OCI-LY7 (cell line): ENCODE data around the gene AOX1. TPM values are rescaled to one million over a fixed set of nuclear protein-coding genes. Genes with fewer than 3 reads are reported as not detected.

Source experiments
- BruUV-seq: library from RNA; stranded (reverse); fragments of 400-500 nt; replicated peaks from 2 replicates; lab custom pipeline; 2021; lab: Mats Ljungman, UMichigan
- CTCF ChIA-PET: fragments of 300-600 bp; sonication (Branson Sonifier 250); formaldehyde crosslinking; loops from one replicate; lab custom pipeline; 2022; ENCODE audit warnings: antibody characterized with exemption; ENCODE audit not compliant: unreplicated experiment; lab: Charles Lee
- POLR2A ChIA-PET: fragments of 300-600 bp; sonication (Branson Sonifier 250); formaldehyde crosslinking; loops from one replicate; lab custom pipeline; 2022; ENCODE audit warnings: antibody characterized with exemption; lab: Charles Lee
- DNase-seq: peaks from one replicate; pipeline ENCODE4 v3.0.0-alpha.2; 2015; ENCODE audit warnings: low spot score
- H2AFZ ChIP-seq: fragments of 200-600 bp; sonication (generic), shearing (Covaris generic); 2 replicates; pipeline ENCODE4 v1.6.1; 2014; ENCODE audit warnings: mild to moderate bottlenecking, antibody characterized with exemption, low read length, moderate library complexity
- H3K27ac ChIP-seq: fragments of 200-600 bp; sonication (generic); 2 replicates; pipeline ENCODE4 v1.5.1; 2014; ENCODE audit warnings: mixed run types, low read depth, mild to moderate bottlenecking, moderate library complexity, low read length, inconsistent platforms; ENCODE audit not compliant: poor library complexity, severe bottlenecking
- H3K36me3 ChIP-seq: fragments of 200-600 bp; sonication (generic); 2 replicates; pipeline ENCODE4 v1.6.1; 2014; ENCODE audit warnings: mild to moderate bottlenecking, antibody characterized with exemption, low read length, moderate library complexity, mixed read lengths; ENCODE audit not compliant: insufficient read depth
- H3K4me1 ChIP-seq: fragments of 200-600 bp; sonication (generic); 2 replicates; pipeline ENCODE4 v1.5.1; 2014; ENCODE audit warnings: mild to moderate bottlenecking, low read length; ENCODE audit not compliant: insufficient read depth, poor library complexity, severe bottlenecking
- H3K4me2 ChIP-seq: fragments of 200-600 bp; sonication (generic); 2 replicates; pipeline ENCODE4 v1.6.1; 2014; ENCODE audit warnings: mild to moderate bottlenecking, low read length
- H3K4me3 ChIP-seq: fragments of 200-600 bp; sonication (generic); 2 replicates; pipeline ENCODE4 v1.5.1; 2014; ENCODE audit warnings: mild to moderate bottlenecking, low read depth, low read length; ENCODE audit not compliant: poor library complexity, severe bottlenecking
- H3K79me2 ChIP-seq: fragments of 200-600 bp; sonication (generic); 2 replicates; pipeline ENCODE4 v1.6.1; 2016; ENCODE audit warnings: low read depth, mild to moderate bottlenecking, low read length, moderate library complexity, mixed read lengths; ENCODE audit not compliant: insufficient read depth
- H3K9me2 ChIP-seq: fragments of 200-600 bp; sonication (generic); 2 replicates; pipeline ENCODE4 v1.6.1; 2016; ENCODE audit warnings: mild to moderate bottlenecking, low read length, mixed read lengths; ENCODE audit not compliant: insufficient read depth
- H3K9me3 ChIP-seq: fragments of 200-600 bp; sonication (generic); 2 replicates; pipeline ENCODE4 v1.6.1; 2014; ENCODE audit warnings: mild to moderate bottlenecking, mixed run types, low read length, mixed read lengths
- H4K20me1 ChIP-seq: fragments of 200-600 bp; sonication (generic); 2 replicates; pipeline ENCODE4 v1.6.1; 2014; ENCODE audit warnings: mild to moderate bottlenecking, antibody characterized with exemption, low read length, moderate library complexity, mixed read lengths; ENCODE audit not compliant: insufficient read depth
- CTCF ChIP-seq: fragments of 200-600 bp; sonication (generic); conservative IDR thresholded peaks from 2 replicates; pipeline ENCODE4 v1.5.1; 2014; ENCODE audit warnings: mild to moderate bottlenecking, antibody characterized with exemption, low read length, moderate library complexity, mixed read lengths
- EZH2phosphoT487 ChIP-seq: fragments of 200-600 bp; sonication (generic); IDR thresholded peaks from 2 replicates; pipeline ENCODE4 v1.6.1; 2018; ENCODE audit warnings: low read depth, borderline replicate concordance, mild to moderate bottlenecking, mixed run types, antibody characterized with exemption, low read length, moderate library complexity, mixed read lengths
- intact Hi-C: fragments of 100-400 bp; cut with micrococcal nuclease; formaldehyde crosslinking; loops from one replicate; pipeline ENCODE4 v1.10.0; 2022; ENCODE audit not compliant: unreplicated experiment
- total RNA-seq, 2 experiments: library from RNA; depleted of rRNA in 1 of 2; stranded (reverse); fragments of >200 nt in 1 of 2; shearing (Covaris generic) in 1 of 2; gene quantifications; 2 replicates each; pipeline ENCODE4 v1.2.3, GENCODE V29; 2014 to 2022

The AOX1 gene
- total RNA-seq, 2 experiments from 2014 or later: 0.06 TPM; not detected in 1

- POLR2A ChIA-PET: no interaction called here
- Histone ChIP-seq H3K4me2 (no peak overlapping the region), H3K4me3 (no peak overlapping the region), H3K9me2 (no peaks in the 10 kb centered on the region), H3K36me3 (no peaks in the 10 kb centered on the region), H3K27ac (no peak overlapping the region), H2AFZ (no peak overlapping the region), H3K79me2 (no peaks in the 10 kb centered on the region), H4K20me1 (no peaks in the 10 kb centered on the region), H3K4me1 (no peaks in the 10 kb centered on the region), H3K9me3 (no peaks in the 10 kb centered on the region)
- DNase-seq: no peak
- BruUV-seq: no TSS peak
- intact Hi-C loops: no loop called here
- CTCF ChIA-PET: no interaction called here
- no peak for TF ChIP-seq EZH2phosphoT487
- no peak for TF ChIP-seq CTCF
These were observed 38.8 kb downstream of the AOX1 start for GRCh38 chr2:200624658-200625057.

GRCh38 chr2:200625282-200625681 is 39.5 kb downstream of the AOX1 start:
- intact Hi-C loops: no loop called here

More at GRCh38 chr2:200625282-200625681, 39.5 kb downstream of the AOX1 start:
- CTCF ChIA-PET: no interaction called here
- POLR2A ChIA-PET: interaction anchor here (0.6 kb wide), 1 partner anchor 1281 kb away, joined by 5 read pairs; no protein-coding TSS in a partner anchor
- no peaks in the 10 kb centered on the region for H3K4me1 ChIP-seq
- H3K27ac ChIP-seq: no peak overlapping the region
- no peaks in the 10 kb centered on the region for H3K9me3 ChIP-seq
- H3K9me2 ChIP-seq: no peaks in the 10 kb centered on the region
- no TSS peak for BruUV-seq
- H4K20me1 ChIP-seq: no peaks in the 10 kb centered on the region
- H3K36me3 ChIP-seq: no peaks in the 10 kb centered on the region
- no peak for DNase-seq
- no peak overlapping the region for H3K4me3 ChIP-seq
- H2AFZ ChIP-seq: no peak overlapping the region
- TF ChIP-seq CTCF (no peak), EZH2phosphoT487 (no peak)
- H3K79me2 ChIP-seq: no peaks in the 10 kb centered on the region
- H3K4me2 ChIP-seq: no peak overlapping the region
